DND-41 (cell line): ENCODE measurements around the gene NUP153.

Experiments
- ATAC-seq: fragments of 200-7000 bp; cut with Tn5 transposase; 3 replicates; pipeline ENCODE4 v1.9.1; 2021; ENCODE audit warnings: low read depth; ENCODE audit not compliant: insufficient read depth
- DNase-seq: peaks from one replicate; pipeline ENCODE4 v3.0.0-alpha.2; 2020
- H2AFZ ChIP-seq: 2 replicates; pipeline ENCODE4 v1.6.0; 2012; ENCODE audit warnings: low read depth, low read length
- H3K27ac ChIP-seq: 2 replicates; pipeline ENCODE4 v1.5.1; 2012; ENCODE audit warnings: low read length, inconsistent platforms
- H3K27me3 ChIP-seq: fragments of 200-600 bp; sonication (generic); 2 replicates; pipeline ENCODE4 v1.6.0; 2012; ENCODE audit warnings: low read length, mild to moderate bottlenecking, inconsistent platforms; ENCODE audit not compliant: insufficient read depth, poor library complexity
- H3K36me3 ChIP-seq: 2 replicates; pipeline ENCODE4 v1.5.1; 2012; ENCODE audit warnings: low read length, inconsistent platforms; ENCODE audit not compliant: insufficient read depth
- H3K4me1 ChIP-seq: 2 replicates; pipeline ENCODE4 v1.5.1; 2012; ENCODE audit warnings: mild to moderate bottlenecking, low read length; ENCODE audit not compliant: insufficient read depth
- H3K4me2 ChIP-seq: 2 replicates; pipeline ENCODE4 v1.6.0; 2012; ENCODE audit warnings: mild to moderate bottlenecking, moderate library complexity, low read length, inconsistent platforms; ENCODE audit not compliant: insufficient read depth
- H3K4me3 ChIP-seq, 2 experiments: fragments of 200-600 bp in 1 of 2; shearing (Covaris generic) in 1 of 2; 2 replicates each; pipeline ENCODE4 v1.5.1; 2012 to 2016; ENCODE audit warnings: inconsistent platforms in 2 of 2, low read length in 2 of 2, mild to moderate bottlenecking in 2 of 2, low read depth in 1 of 2, moderate library complexity in 1 of 2
- H3K79me2 ChIP-seq: 2 replicates; pipeline ENCODE4 v1.6.0; 2012; ENCODE audit warnings: low read length, inconsistent platforms; ENCODE audit not compliant: insufficient read depth
- H3K9ac ChIP-seq: 2 replicates; pipeline ENCODE4 v1.6.0; 2012; ENCODE audit warnings: low read depth, mild to moderate bottlenecking, inconsistent platforms, low read length, moderate library complexity
- H3K9me3 ChIP-seq: 2 replicates; pipeline ENCODE4 v1.5.1; 2012; ENCODE audit warnings: low read length, moderate library complexity, mild to moderate bottlenecking, inconsistent platforms; ENCODE audit not compliant: insufficient read depth, severe bottlenecking
- H4K20me1 ChIP-seq: 2 replicates; pipeline ENCODE4 v1.6.0; 2012; ENCODE audit warnings: low read length; ENCODE audit not compliant: insufficient read depth
- CTCF ChIP-seq: IDR thresholded peaks from 2 replicates; pipeline ENCODE4 v1.5.1; 2012; ENCODE audit warnings: borderline replicate concordance, low read length, moderate library complexity, mild to moderate bottlenecking; ENCODE audit not compliant: poor library complexity, severe bottlenecking; ENCODE audit errors: extremely low read depth
- EZH2 ChIP-seq: IDR thresholded peaks from 3 replicates; pipeline ENCODE4 v1.6.1; 2012; ENCODE audit warnings: borderline replicate concordance, low read depth, mild to moderate bottlenecking, moderate library complexity, low read length, inconsistent platforms; ENCODE audit not compliant: severe bottlenecking

Gene NUP153

GRCh38 chr6:17629824-17630510 is 76.8 kb downstream of the NUP153 start:
- peaks cover 96% of the 10 kb centered on the region for H3K36me3 ChIP-seq
- no peak for TF ChIP-seq EZH2
- no peak for TF ChIP-seq CTCF
- peaks cover 84% of the 10 kb centered on the region for H3K79me2 ChIP-seq

GRCh38 chr6:17628873-17629272 is 77.9 kb downstream of the NUP153 start:
- no peak for DNase-seq
- Histone ChIP-seq H3K4me2 (no peak overlapping the region), H4K20me1 (peaks cover 38% of the 10 kb centered on the region), H3K4me3 (no peak overlapping the region), H3K9ac (no peak overlapping the region), H3K27me3 (no peaks in the 10 kb centered on the region), H3K9me3 (no peaks in the 10 kb centered on the region), H2AFZ (no peak overlapping the region), H3K79me2 (peaks cover 83% of the 10 kb centered on the region), H3K36me3 (peaks cover 98% of the 10 kb centered on the region), H3K27ac (no peak overlapping the region), H3K4me1 (no peaks in the 10 kb centered on the region)
- TF ChIP-seq CTCF (no peak), EZH2 (no peak)
- ATAC-seq, result no peak

More at GRCh38 chr6:17629824-17630510, 76.8 kb downstream of the NUP153 start:
- H3K4me2 ChIP-seq, result no peak overlapping the region
- DNase-seq, result no peak
- ATAC-seq, result no peak
- H3K9me3 ChIP-seq, result no peaks in the 10 kb centered on the region
- no peaks in the 10 kb centered on the region for H3K4me1 ChIP-seq
- no peak overlapping the region for H2AFZ ChIP-seq
- no peak overlapping the region for H3K9ac ChIP-seq
- no peak overlapping the region for H3K4me3 ChIP-seq
- H3K27me3 ChIP-seq, result no peaks in the 10 kb centered on the region
- H3K27ac ChIP-seq, result no peak overlapping the region
- peaks cover 38% of the 10 kb centered on the region for H4K20me1 ChIP-seq

- H3K27me3 ChIP-seq, result no peaks in the 10 kb centered on the region
- H3K79me2 ChIP-seq, result peaks cover 79% of the 10 kb centered on the region
- peaks cover 97% of the 10 kb centered on the region for H3K36me3 ChIP-seq
- no peaks in the 10 kb centered on the region for H3K9me3 ChIP-seq
- peaks cover 35% of the 10 kb centered on the region for H4K20me1 ChIP-seq
- H3K27ac ChIP-seq, result no peak overlapping the region
- no peak overlapping the region for H3K4me3 ChIP-seq
- no peak overlapping the region for H3K4me2 ChIP-seq
- ATAC-seq (no peak), DNase-seq (no peak)
- no peaks in the 10 kb centered on the region for H3K4me1 ChIP-seq
- H2AFZ ChIP-seq, result no peak overlapping the region
- TF ChIP-seq EZH2, result no peak
- TF ChIP-seq CTCF, result no peak
- no peak overlapping the region for H3K9ac ChIP-seq
Observed at GRCh38 chr6:17624396-17624795, 82.3 kb downstream of the NUP153 start.
